ENCODE results near the gene BRD8.
"Not testable (repeated sequence)": the region's sequence is repeated elsewhere in the genome, so short reads cannot be mapped to it uniquely, and the experiment has no call there.

The BRD8 gene

GRCh38 chr5:138157626-138158025 lies 20.8 kb downstream of the BRD8 start:
- no peak for DNase-seq (ENCODE audit: low read depth in 2 of 2)

GRCh38 chr5:138155977-138156376 lies 22.5 kb downstream of the BRD8 start:
- not testable (repeated sequence) for DNase-seq (ENCODE audit: low read depth in 2 of 2)

- no peak for DNase-seq (ENCODE audit: low read depth in 2 of 2)
These were observed 28.9 kb downstream of the BRD8 start for GRCh38 chr5:138149530-138149929.

GRCh38 chr5:138148811-138149210 lies 29.6 kb downstream of the BRD8 start:
- no peak for DNase-seq (ENCODE audit: low read depth in 2 of 2)

- not testable (repeated sequence) for DNase-seq (ENCODE audit: low read depth in 2 of 2)
These were observed 34.9 kb downstream of the BRD8 start for GRCh38 chr5:138143578-138143977.

GRCh38 chr5:138141734-138142133 lies 36.7 kb downstream of the BRD8 start:
- no peak for DNase-seq (ENCODE audit: low read depth in 2 of 2)

GRCh38 chr5:138140268-138140667 lies 38.2 kb downstream of the BRD8 start:
- DNase-seq (ENCODE audit: low read depth in 2 of 2) = no peak

GRCh38 chr5:138139781-138140090 lies 38.7 kb downstream of the BRD8 start:
- DNase-seq (ENCODE audit: low read depth in 2 of 2) = no peak

- no peak for DNase-seq (ENCODE audit: low read depth in 2 of 2)
These were observed 39.3 kb downstream of the BRD8 start, which contains the start of gene NME5 for GRCh38 chr5:138138949-138139780. NME5 (minus strand) TSS chr5:138139428; CDS start chr5:138138780, 648 bp downstream.

GRCh38 chr5:138132543-138132942 lies 45.9 kb downstream of the BRD8 start:
- no peak for DNase-seq (ENCODE audit: low read depth in 2 of 2)

GRCh38 chr5:138129347-138129746 lies 49.1 kb downstream of the BRD8 start:
- no peak for DNase-seq (ENCODE audit: low read depth in 2 of 2)

GRCh38 chr5:138128334-138128733 lies 50.1 kb downstream of the BRD8 start:
- DNase-seq (ENCODE audit: low read depth in 2 of 2) = no peak

GRCh38 chr5:138115254-138115653 lies 63.2 kb downstream of the BRD8 start:
- no peak for DNase-seq (ENCODE audit: low read depth in 2 of 2)

GRCh38 chr5:138111937-138112336 lies 66.5 kb downstream of the BRD8 start:
- DNase-seq (ENCODE audit: low read depth in 2 of 2) = no peak

GRCh38 chr5:138111181-138111580 lies 67.2 kb downstream of the BRD8 start:
- no peak for DNase-seq (ENCODE audit: low read depth in 2 of 2)

- DNase-seq (ENCODE audit: low read depth in 2 of 2) = no peak
These were observed 68.0 kb downstream of the BRD8 start for GRCh38 chr5:138110266-138110963.

GRCh38 chr5:138109463-138110265 lies 68.8 kb downstream of the BRD8 start:
- no peak for DNase-seq (ENCODE audit: low read depth in 2 of 2)

- no peak for DNase-seq (ENCODE audit: low read depth in 2 of 2)
These were observed 71.2 kb downstream of the BRD8 start for GRCh38 chr5:138107213-138107612.

- no peak for DNase-seq (ENCODE audit: low read depth in 2 of 2)
These were observed 72.7 kb downstream of the BRD8 start for GRCh38 chr5:138105709-138106108.

GRCh38 chr5:138103319-138103637 lies 75.2 kb downstream of the BRD8 start:
- no peak for DNase-seq (ENCODE audit: low read depth in 2 of 2)

- DNase-seq (ENCODE audit: low read depth in 2 of 2) = no peak
These were observed 75.7 kb downstream of the BRD8 start for GRCh38 chr5:138102454-138103318.
